Left cardiac atrium (tissue), 4 donors: ENCODE results near the gene HNRNPH2. TPM values are rescaled to one million over a fixed set of nuclear protein-coding genes. Genes with fewer than 3 reads are reported as not detected.
A peak's percentile ranks its signal among the peaks of the same experiment; 100 is the strongest.

ENCODE experiments used
- ATAC-seq, 2 donors: fragments of 200-7000 bp; cut with Tn5 transposase; one replicate each; pipeline ENCODE4 v1.9.1; 2020; ENCODE audit warnings: mild to moderate bottlenecking in 2 of 2, moderate library complexity in 2 of 2
- DNase-seq: peaks from one replicate; pipeline ENCODE4 v3.0.0-alpha.2; 2020
- intact Hi-C, 2 donors: fragments of 100-400 bp; cut with DNase I; formaldehyde crosslinking; loops; one replicate each; pipeline versions ENCODE4 v1.14.1 to v1.15.1; 2022 to 2023
- total RNA-seq, 2 donors: library from RNA; stranded (reverse); fragmentation: NEBNext Ultra II Directional; extraction: Animal tissue kit (Norgen Biotek cat#: 25700); gene quantifications; one replicate each; pipeline ENCODE4 v1.2.1, GENCODE V29; 2021
- donor health status: DM: no; HTN: yes; CAD: no.
- donor health status: DM: no; HTN: yes; CAD: no; lungs with severe emphysema.
- donor health status: DM: yes; HTN: yes; CAD: no.
- donor health status: Dilated cardiomyopathy.

HNRNPH2 gene
- total RNA-seq, 2 donors from 2014 or later: 52.7 to 70.6 TPM

DNA sequence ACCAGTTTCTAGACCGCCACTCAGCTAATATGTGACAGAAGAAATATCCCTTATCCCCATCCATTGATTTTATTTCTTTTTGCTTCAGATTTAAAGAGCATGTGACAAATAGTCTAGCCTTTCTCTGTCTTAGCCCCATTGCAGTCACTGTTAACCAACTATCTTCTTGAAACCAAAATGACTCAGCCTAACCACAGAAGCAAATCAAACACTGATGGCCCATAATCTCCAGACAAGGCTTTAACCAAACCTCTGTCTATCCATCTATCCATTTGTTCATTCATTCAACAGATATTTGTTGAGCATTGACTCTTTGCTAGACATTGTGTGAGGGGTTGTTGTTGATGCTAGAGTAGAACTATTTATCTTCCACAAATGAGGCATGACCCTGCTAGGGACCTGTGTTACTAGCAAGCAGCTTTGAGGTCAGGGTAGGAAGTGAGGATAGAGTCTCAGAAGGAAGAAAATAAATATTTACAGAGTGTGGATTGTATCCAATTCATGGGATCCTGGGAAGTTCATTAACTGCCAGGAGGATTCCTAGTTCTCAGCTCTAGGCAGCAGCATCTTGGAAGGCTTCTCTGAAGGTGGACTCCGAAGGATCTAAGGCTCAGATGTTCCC, 22.5 kb downstream of the HNRNPH2 start:
- intact Hi-C loops: no loop called here
- ATAC-seq: no peak
- DNase-seq: no peak

DNA sequence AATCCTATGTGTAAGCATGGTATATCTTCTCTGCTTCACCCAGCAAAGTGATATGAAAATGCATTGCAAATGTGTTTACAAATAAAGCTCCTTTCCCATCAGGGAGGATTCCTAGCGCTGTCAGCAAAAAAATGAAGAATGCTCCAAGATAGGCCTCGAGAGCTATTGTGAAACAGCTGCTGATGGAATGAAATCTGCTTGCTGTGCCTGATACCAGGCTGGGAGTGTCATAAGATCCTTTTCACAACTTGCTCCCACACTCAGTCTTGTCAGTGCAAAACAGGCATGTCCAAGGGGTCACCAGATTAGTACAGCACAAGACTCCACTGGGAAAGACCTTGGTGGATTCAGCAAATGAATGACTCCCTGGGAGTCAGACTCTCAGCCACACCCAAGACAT, 34.1 kb downstream of the HNRNPH2 start:
- ATAC-seq: peak in 1 of 2 donors; percentile 80
- DNase-seq: no peak
- intact Hi-C loops: no loop called here

DNA sequence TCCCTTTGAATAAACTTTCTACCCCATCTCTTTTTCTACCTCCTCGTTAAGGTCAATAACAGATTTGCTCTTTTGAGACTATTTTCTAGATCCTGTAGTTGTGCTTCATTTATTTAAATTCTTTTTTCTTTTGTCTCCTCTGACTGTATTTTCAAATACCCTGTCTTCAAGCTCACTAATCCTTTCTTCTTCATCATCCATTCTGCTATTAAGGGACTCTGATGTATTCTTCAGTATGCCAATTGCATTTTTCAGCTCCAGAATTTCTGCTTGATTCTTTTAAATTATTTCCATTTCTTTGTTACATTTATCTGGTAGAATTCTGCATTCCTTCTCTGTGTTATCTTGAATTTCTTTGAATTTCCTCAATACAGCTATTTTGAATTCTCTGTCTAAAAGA, 41.3 kb downstream of the HNRNPH2 start:
- no peak for ATAC-seq
- no peak for DNase-seq
- intact Hi-C loops: no loop called here

DNA sequence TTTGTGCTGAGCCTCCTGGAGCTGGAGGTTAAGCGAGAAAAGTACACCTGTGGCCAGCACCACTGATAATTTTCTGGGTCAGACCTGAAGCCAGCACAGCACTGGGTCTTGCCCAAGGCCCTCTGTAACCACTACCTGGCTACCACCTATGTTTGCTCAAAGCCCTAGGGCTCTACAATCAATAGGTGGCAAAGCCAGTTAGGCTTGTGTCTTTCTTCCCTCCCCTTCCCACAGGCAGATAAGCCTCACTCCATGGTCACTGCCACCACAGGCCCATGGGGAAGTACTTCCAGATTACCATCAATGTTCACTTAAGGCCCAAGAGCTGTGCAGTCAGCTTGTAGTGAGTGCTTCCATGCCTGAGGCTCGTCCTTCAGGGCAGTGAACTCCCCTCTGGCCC, 42.1 kb downstream of the HNRNPH2 start:
- intact Hi-C loops: no loop called here
- no peak for ATAC-seq
- DNase-seq: no peak

GRCh38 chrX:101450961-101451360, 42.9 kb downstream of the HNRNPH2 start:
- ATAC-seq: peak; percentile 24 to 74
- no peak for DNase-seq
- intact Hi-C loops: no loop called here

- no peak for DNase-seq
- ATAC-seq: no peak
- intact Hi-C loops: no loop called here
Observed at GRCh38 chrX:101452056-101452455, 44.0 kb downstream of the HNRNPH2 start.

DNA sequence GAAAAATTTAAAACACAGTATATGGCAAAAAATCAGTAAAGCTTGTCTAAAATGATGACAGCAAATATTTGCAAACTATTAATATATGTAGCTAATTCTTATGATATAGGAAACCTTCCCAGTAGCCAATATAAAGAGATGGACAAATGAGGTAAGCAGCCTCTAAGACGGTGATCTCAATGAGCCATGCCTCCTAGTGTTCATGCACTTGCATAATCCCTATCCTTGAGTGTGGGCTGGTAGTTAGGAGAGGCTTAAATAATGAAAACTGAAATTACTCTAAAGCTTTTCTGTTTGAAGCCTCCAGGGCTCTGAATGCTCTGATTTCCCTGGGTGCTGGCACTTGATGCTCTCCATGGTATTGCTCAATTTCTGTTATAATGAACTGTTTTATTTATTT, 52.6 kb downstream of the HNRNPH2 start:
- intact Hi-C loops: no loop called here
- DNase-seq: no peak

GRCh38 chrX:101462892-101463291, 54.9 kb downstream of the HNRNPH2 start:
- ATAC-seq: no peak

More for the DNA sequence above, 52.6 kb downstream of the HNRNPH2 start:
- ATAC-seq: no peak

More at GRCh38 chrX:101462892-101463291, 54.9 kb downstream of the HNRNPH2 start:
- DNase-seq: no peak
- intact Hi-C loops: no loop called here

Other genes starting within 250 kb of the HNRNPH2 start
- under 1 TPM; 0.05 to 0.12 TPM for gene DRP2, start 188.4 kb upstream of the HNRNPH2 start, total RNA-seq
- gene TAF7L, start 116.9 kb upstream of the HNRNPH2 start, total RNA-seq: under 1 TPM in 1 of 2 donors, not detected in 1; 0.15 TPM
- gene TIMM8A, start 59.5 kb upstream of the HNRNPH2 start, total RNA-seq: 10 to 100 TPM; 18.1 to 21.3 TPM
- 1 to 10 TPM; 3.5 to 5.9 TPM for gene BTK, start 22.0 kb upstream of the HNRNPH2 start, total RNA-seq
- 100 to 1,000 TPM in 1 of 2 donors, 10 to 100 TPM in 1; 98.2 to 109 TPM for gene RPL36A, start 17.2 kb upstream of the HNRNPH2 start, total RNA-seq
- 10 to 100 TPM; 17.8 to 23.8 TPM for gene GLA, start 297 bp upstream of the HNRNPH2 start, total RNA-seq
- gene ARMCX4, start 77.2 kb downstream of the HNRNPH2 start, total RNA-seq: 10 to 100 TPM in 1 of 2 donors, 1 to 10 TPM in 1; 7.6 to 10.4 TPM
- 10 to 100 TPM; 29.3 to 31.8 TPM for gene ARMCX1, start 142.3 kb downstream of the HNRNPH2 start, total RNA-seq
- 10 to 100 TPM; 30.3 to 30.4 TPM for gene ARMCX6, start 209.8 kb downstream of the HNRNPH2 start, total RNA-seq
- gene ARMCX3, start 214.9 kb downstream of the HNRNPH2 start, total RNA-seq: 10 to 100 TPM; 58.8 to 76.1 TPM